ENCODE results near the gene TYRO3. TPM values are rescaled to one million over a fixed set of nuclear protein-coding genes. Genes with fewer than 3 reads are reported as not detected.

TYRO3 gene
- total RNA-seq, 2 experiments from 2014 or later = 1.1 to 1.9 TPM

- Mint-ChIP-seq H3K9me3 (no peaks in the 10 kb centered on the region), H3K27me3 (peaks cover 33% of the 10 kb centered on the region), H3K4me1 (peaks cover 10% of the 10 kb centered on the region), H3K27ac (no peak overlapping the region), H3K36me3 (ENCODE audit: low read depth) (no peaks in the 10 kb centered on the region), H3K4me3 (no peak overlapping the region)
- POLR2A ChIA-PET = no interaction called here
- CTCF ChIA-PET = interaction anchor here (0.9 to 2.3 kb wide), 8 partner anchors 8 to 174 kb away, joined by 3 to 15 read pairs (median 3); no protein-coding TSS in a partner anchor
- peak; percentile 64 for DNase-seq
These were observed 45.2 kb downstream of the TYRO3 start for GRCh38 chr15:41603941-41604911.

- Mint-ChIP-seq H3K27ac (no peak overlapping the region), H3K4me3 (no peak overlapping the region), H3K36me3 (ENCODE audit: low read depth) (no peaks in the 10 kb centered on the region), H3K27me3 (peaks cover 32% of the 10 kb centered on the region), H3K9me3 (no peaks in the 10 kb centered on the region), H3K4me1 (peaks cover 12% of the 10 kb centered on the region)
- ChIA-PET POLR2A (no interaction called here), CTCF (interaction anchor here (0.7 kb wide), 1 partner anchor 817 kb away, joined by 4 read pairs; no protein-coding TSS in a partner anchor)
- no peak for DNase-seq
These were observed 46.6 kb downstream of the TYRO3 start for GRCh38 chr15:41605566-41605965.

GRCh38 chr15:41606997-41607396 lies 48.0 kb downstream of the TYRO3 start:
- DNase-seq = no peak
- H3K27me3 Mint-ChIP-seq = peaks cover 32% of the 10 kb centered on the region
- no peaks in the 10 kb centered on the region for H3K9me3 Mint-ChIP-seq
- no peak overlapping the region for H3K4me3 Mint-ChIP-seq
- ChIA-PET CTCF (no interaction called here), POLR2A (interaction anchor here (0.6 kb wide), 1 partner anchor 331 kb away, joined by 3 read pairs; no protein-coding TSS in a partner anchor)
- H3K4me1 Mint-ChIP-seq = peaks cover 12% of the 10 kb centered on the region
- H3K36me3 Mint-ChIP-seq (ENCODE audit: low read depth) = no peaks in the 10 kb centered on the region
- H3K27ac Mint-ChIP-seq = no peak overlapping the region

GRCh38 chr15:41609123-41609522 lies 50.1 kb downstream of the TYRO3 start:
- POLR2A ChIA-PET = no interaction called here
- Mint-ChIP-seq H3K9me3 (peaks cover 3% of the 10 kb centered on the region), H3K4me1 (peaks cover 7% of the 10 kb centered on the region), H3K4me3 (no peak overlapping the region), H3K27me3 (peaks cover 15% of the 10 kb centered on the region), H3K36me3 (ENCODE audit: low read depth) (no peaks in the 10 kb centered on the region), H3K27ac (no peak overlapping the region)
- CTCF ChIA-PET = interaction anchor here (0.7 to 1.2 kb wide), 2 partner anchors 23 to 333 kb away, joined by 3 read pairs; no protein-coding TSS in a partner anchor
- no peak for DNase-seq

GRCh38 chr15:41610048-41610447 lies 51.0 kb downstream of the TYRO3 start:
- Mint-ChIP-seq H3K4me1 (peaks cover 2% of the 10 kb centered on the region), H3K36me3 (ENCODE audit: low read depth) (no peaks in the 10 kb centered on the region), H3K9me3 (peaks cover 3% of the 10 kb centered on the region), H3K27ac (no peak overlapping the region), H3K4me3 (no peak overlapping the region), H3K27me3 (peaks cover 10% of the 10 kb centered on the region)
- no peak for DNase-seq
- CTCF ChIA-PET = no interaction called here
- POLR2A ChIA-PET = no interaction called here

GRCh38 chr15:41620536-41621199 lies 61.7 kb downstream of the TYRO3 start:
- peak overlapping the region; percentile 57 for H3K27ac Mint-ChIP-seq
- DNase-seq = no peak
- POLR2A ChIA-PET = no interaction called here

GRCh38 chr15:41621200-41622193 lies 62.5 kb downstream of the TYRO3 start:
- CTCF ChIA-PET = interaction anchor here (0.5 to 1.2 kb wide), 3 partner anchors 9 to 517 kb away, joined by 3 read pairs; no protein-coding TSS in a partner anchor
- Mint-ChIP-seq H3K27me3 (peaks cover 11% of the 10 kb centered on the region), H3K4me3 (peak overlapping the region; percentile 73), H3K36me3 (ENCODE audit: low read depth) (no peaks in the 10 kb centered on the region), H3K9me3 (no peaks in the 10 kb centered on the region), H3K4me1 (peaks cover 23% of the 10 kb centered on the region), H3K27ac (peak overlapping the region; percentile 84)
- DNase-seq = peak; percentile 79
- POLR2A ChIA-PET = no interaction called here

More at GRCh38 chr15:41620536-41621199, 61.7 kb downstream of the TYRO3 start:
- Mint-ChIP-seq H3K36me3 (ENCODE audit: low read depth) (no peaks in the 10 kb centered on the region), H3K27me3 (peaks cover 11% of the 10 kb centered on the region), H3K4me3 (peak overlapping the region; percentile 73), H3K9me3 (no peaks in the 10 kb centered on the region), H3K4me1 (peaks cover 23% of the 10 kb centered on the region)
- CTCF ChIA-PET = interaction anchor here (1.0 to 1.2 kb wide), 2 partner anchors 8 to 41 kb away, joined by 3 read pairs; no protein-coding TSS in a partner anchor

GRCh38 chr15:41622901-41623300 lies 63.9 kb downstream of the TYRO3 start:
- no peak for DNase-seq
- CTCF ChIA-PET = no interaction called here
- Mint-ChIP-seq H3K36me3 (ENCODE audit: low read depth) (no peaks in the 10 kb centered on the region), H3K9me3 (no peaks in the 10 kb centered on the region), H3K4me1 (peaks cover 23% of the 10 kb centered on the region), H3K4me3 (no peak overlapping the region), H3K27me3 (peaks cover 11% of the 10 kb centered on the region), H3K27ac (no peak overlapping the region)
- POLR2A ChIA-PET = no interaction called here

GRCh38 chr15:41627203-41627602 lies 68.2 kb downstream of the TYRO3 start:
- no peaks in the 10 kb centered on the region for H3K9me3 Mint-ChIP-seq
- ChIA-PET CTCF (interaction anchor here (1.0 to 1.3 kb wide), 3 partner anchors 16 to 116 kb away, joined by 3 to 4 read pairs (median 3); no protein-coding TSS in a partner anchor), POLR2A (no interaction called here)
- peaks cover 8% of the 10 kb centered on the region for H3K4me1 Mint-ChIP-seq
- H3K4me3 Mint-ChIP-seq = no peak overlapping the region
- H3K27ac Mint-ChIP-seq = no peak overlapping the region
- no peaks in the 10 kb centered on the region for H3K36me3 Mint-ChIP-seq (ENCODE audit: low read depth)
- no peak for DNase-seq
- H3K27me3 Mint-ChIP-seq = no peaks in the 10 kb centered on the region

GRCh38 chr15:41629463-41629862 lies 70.5 kb downstream of the TYRO3 start:
- POLR2A ChIA-PET = interaction anchor here (0.6 kb wide), 1 partner anchor 1717 kb away, joined by 5 read pairs; no protein-coding TSS in a partner anchor
- H3K27me3 Mint-ChIP-seq = no peaks in the 10 kb centered on the region
- H3K36me3 Mint-ChIP-seq (ENCODE audit: low read depth) = no peaks in the 10 kb centered on the region
- no peaks in the 10 kb centered on the region for H3K9me3 Mint-ChIP-seq
- no peak for DNase-seq
- H3K4me1 Mint-ChIP-seq = peaks cover 8% of the 10 kb centered on the region
- CTCF ChIA-PET = no interaction called here
- no peak overlapping the region for H3K27ac Mint-ChIP-seq
- H3K4me3 Mint-ChIP-seq = no peak overlapping the region

- H3K36me3 Mint-ChIP-seq (ENCODE audit: low read depth) = no peaks in the 10 kb centered on the region
- peaks cover 8% of the 10 kb centered on the region for H3K4me1 Mint-ChIP-seq
- POLR2A ChIA-PET = interaction anchor here (0.6 kb wide), 1 partner anchor 1717 kb away, joined by 5 read pairs; no protein-coding TSS in a partner anchor
- no peaks in the 10 kb centered on the region for H3K27me3 Mint-ChIP-seq
- no peak overlapping the region for H3K4me3 Mint-ChIP-seq
- DNase-seq = no peak
- CTCF ChIA-PET = no interaction called here
- no peaks in the 10 kb centered on the region for H3K9me3 Mint-ChIP-seq
- H3K27ac Mint-ChIP-seq = no peak overlapping the region
These were observed 70.9 kb downstream of the TYRO3 start for GRCh38 chr15:41629883-41630282.

- ChIA-PET CTCF (no interaction called here), POLR2A (no interaction called here)
- Mint-ChIP-seq H3K4me1 (peaks cover 8% of the 10 kb centered on the region), H3K9me3 (no peaks in the 10 kb centered on the region), H3K27ac (no peak overlapping the region), H3K27me3 (no peaks in the 10 kb centered on the region), H3K36me3 (ENCODE audit: low read depth) (no peaks in the 10 kb centered on the region), H3K4me3 (no peak overlapping the region)
- no peak for DNase-seq
These were observed 71.7 kb downstream of the TYRO3 start for GRCh38 chr15:41630616-41631217.
